HG03064 (cell line): Measurements from ENCODE around the gene PDGFC.

Experiments used
- ATAC-seq: cut with Tn5 transposase; IDR thresholded peaks from one replicate; pipeline ENCODE4 v1.9.1; 2021; ENCODE audit warnings: low read depth; ENCODE audit not compliant: unreplicated experiment

PDGFC gene

GRCh38 chr4:156792462-156793085 is 179.0 kb downstream of the PDGFC start:
- ATAC-seq = no peak

- ATAC-seq = no peak
These were observed 180.7 kb downstream of the PDGFC start for GRCh38 chr4:156790866-156791265.

GRCh38 chr4:156788782-156789181 is 182.8 kb downstream of the PDGFC start:
- no peak for ATAC-seq

GRCh38 chr4:156786713-156787112 is 184.9 kb downstream of the PDGFC start:
- no peak for ATAC-seq

GRCh38 chr4:156784970-156785369 is 186.6 kb downstream of the PDGFC start:
- ATAC-seq = no peak

GRCh38 chr4:156783966-156784365 is 187.6 kb downstream of the PDGFC start:
- no peak for ATAC-seq

- ATAC-seq = no peak
These were observed 189.1 kb downstream of the PDGFC start for GRCh38 chr4:156782491-156782890.

- ATAC-seq = no peak
These were observed 189.7 kb downstream of the PDGFC start for GRCh38 chr4:156781852-156782251.

- ATAC-seq = no peak
These were observed 191.8 kb downstream of the PDGFC start for GRCh38 chr4:156779774-156780173.

GRCh38 chr4:156779042-156779441 is 192.6 kb downstream of the PDGFC start:
- ATAC-seq = no peak

- no peak for ATAC-seq
These were observed 193.0 kb downstream of the PDGFC start for GRCh38 chr4:156778606-156779005.

- no peak for ATAC-seq
These were observed 193.5 kb downstream of the PDGFC start for GRCh38 chr4:156778093-156778492.

GRCh38 chr4:156775813-156776212 is 195.8 kb downstream of the PDGFC start:
- no peak for ATAC-seq

GRCh38 chr4:156774422-156774821 is 197.2 kb downstream of the PDGFC start:
- no peak for ATAC-seq

- no peak for ATAC-seq
These were observed 197.8 kb downstream of the PDGFC start for GRCh38 chr4:156773648-156774357.

- ATAC-seq = no peak
These were observed 200.3 kb downstream of the PDGFC start for GRCh38 chr4:156771171-156771837.

GRCh38 chr4:156770140-156770539 is 201.5 kb downstream of the PDGFC start:
- no peak for ATAC-seq

GRCh38 chr4:156767911-156768415 is 203.6 kb downstream of the PDGFC start:
- no peak for ATAC-seq

GRCh38 chr4:156766846-156767245 is 204.8 kb downstream of the PDGFC start:
- no peak for ATAC-seq

GRCh38 chr4:156765277-156765676 is 206.3 kb downstream of the PDGFC start:
- no peak for ATAC-seq

- ATAC-seq = no peak
These were observed 206.8 kb downstream of the PDGFC start for GRCh38 chr4:156764846-156765245.

GRCh38 chr4:156764145-156764544 is 207.5 kb downstream of the PDGFC start:
- no peak for ATAC-seq
